CD4-positive, alpha-beta T cell treated with Interleukin-12 subunit alpha and Interleukin-12 subunit beta, for 1 hour (primary cell): Measurements from ENCODE around the gene RREB1.

Experiments used
- DNase-seq: peaks from one replicate; pipeline ENCODE4 v3.0.0-alpha.2; 2020

The RREB1 gene

GRCh38 chr6:7165002-7165889 lies 57.5 kb downstream of the RREB1 start:
- no peak for DNase-seq

- DNase-seq, result no peak
Measured at GRCh38 chr6:7165890-7166267, 58.1 kb downstream of the RREB1 start.

- no peak for DNase-seq
Measured at GRCh38 chr6:7166410-7167293, 58.9 kb downstream of the RREB1 start.

- DNase-seq, result no peak
Measured at GRCh38 chr6:7169296-7169721, 61.5 kb downstream of the RREB1 start.

DNA sequence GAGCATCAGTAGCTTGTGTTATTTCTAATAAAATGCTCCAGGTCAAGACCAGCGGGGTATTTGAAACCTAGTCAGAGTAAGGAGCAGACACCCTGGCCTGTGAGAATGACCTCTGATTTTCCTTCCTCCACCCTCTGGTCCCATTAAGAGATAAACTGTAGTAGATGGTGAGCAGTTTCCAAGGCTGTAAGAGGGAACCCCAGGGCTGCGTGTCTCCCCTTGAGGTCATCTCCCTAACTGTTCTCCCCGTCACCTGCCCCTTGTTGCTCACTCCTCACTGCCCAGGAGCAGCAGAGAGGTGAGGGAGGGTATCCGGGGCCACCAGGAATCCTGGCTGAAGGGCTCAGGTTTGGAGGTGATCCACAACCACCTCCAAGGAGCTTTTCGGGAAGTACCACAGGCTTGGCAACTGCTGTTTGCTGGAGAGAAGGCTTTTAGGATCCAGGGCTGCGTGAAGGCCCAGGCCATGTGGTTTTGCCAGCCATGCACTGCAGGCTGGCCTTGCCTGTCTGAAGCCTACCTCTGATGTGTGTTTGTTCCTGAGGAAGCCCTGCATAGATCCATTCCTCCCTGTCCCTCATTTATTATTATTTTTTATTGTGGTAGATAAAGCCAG lies 62.5 kb downstream of the RREB1 start:
- no peak for DNase-seq

DNA sequence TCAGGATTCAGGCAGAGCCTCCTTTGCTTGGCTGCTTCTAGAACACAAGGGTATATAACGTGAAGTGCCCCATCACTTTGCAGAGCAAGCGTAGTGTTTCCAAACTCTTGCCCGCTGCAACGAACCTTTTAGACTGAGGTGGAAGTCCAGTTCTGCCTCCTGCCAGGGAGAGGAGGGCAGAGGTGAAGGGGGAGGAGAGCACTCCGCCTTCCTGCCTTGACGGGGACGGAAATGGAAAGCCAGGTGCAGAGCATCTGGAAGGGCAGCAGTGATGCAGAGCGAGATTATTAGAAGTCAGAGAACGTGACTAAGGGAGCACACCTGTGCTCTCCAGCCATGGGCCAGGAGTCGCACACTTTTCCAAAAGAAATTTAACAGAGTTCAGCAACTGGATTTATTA lies 63.4 kb downstream of the RREB1 start:
- DNase-seq, result no peak

GRCh38 chr6:7171733-7172132 lies 64.0 kb downstream of the RREB1 start:
- no peak for DNase-seq

DNA sequence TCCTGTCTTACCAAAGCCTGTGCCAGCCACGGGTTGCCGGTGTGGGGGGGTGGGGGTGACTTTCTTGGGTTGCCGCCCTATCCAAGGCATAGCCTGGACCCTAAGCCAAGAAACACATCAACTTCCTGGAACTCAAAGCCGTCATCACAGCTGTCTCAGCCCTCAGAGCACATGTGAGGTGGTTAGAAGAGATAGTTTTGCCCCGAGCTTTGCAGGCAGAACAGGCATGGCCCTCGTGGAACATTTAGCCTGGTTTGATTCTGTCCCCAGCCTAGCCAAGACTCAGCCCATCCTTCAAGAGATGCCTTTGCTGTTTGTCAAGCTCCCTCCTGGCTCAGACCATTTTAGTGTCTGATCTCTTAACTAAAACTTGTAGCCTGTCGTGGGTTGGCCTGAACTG lies 64.9 kb downstream of the RREB1 start:
- no peak for DNase-seq

- DNase-seq, result no peak
Measured at GRCh38 chr6:7173843-7174503, 66.2 kb downstream of the RREB1 start.

DNA sequence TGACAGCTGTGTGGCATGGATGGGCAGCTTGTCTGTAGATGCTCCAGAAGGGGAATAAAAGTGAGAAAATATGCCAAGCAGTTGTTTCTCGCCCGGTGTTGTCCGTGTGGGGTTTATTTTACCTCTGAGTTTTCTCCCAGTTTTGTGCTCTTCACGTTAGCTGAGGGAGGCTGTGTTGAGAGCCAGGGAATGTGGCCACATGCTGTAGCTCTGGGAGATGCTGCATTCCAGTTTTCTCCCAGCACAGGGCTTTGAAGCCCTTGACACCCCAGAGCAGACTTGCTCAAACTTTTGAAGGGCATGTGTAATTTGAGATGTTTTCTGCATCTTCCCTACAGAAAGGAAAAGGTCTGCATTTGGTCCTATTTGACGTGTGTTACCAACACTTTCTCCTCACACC lies 67.7 kb downstream of the RREB1 start:
- DNase-seq, result no peak

GRCh38 chr6:7176208-7176607 lies 68.4 kb downstream of the RREB1 start:
- DNase-seq, result no peak

GRCh38 chr6:7178280-7178679 lies 70.5 kb downstream of the RREB1 start:
- no peak for DNase-seq

DNA sequence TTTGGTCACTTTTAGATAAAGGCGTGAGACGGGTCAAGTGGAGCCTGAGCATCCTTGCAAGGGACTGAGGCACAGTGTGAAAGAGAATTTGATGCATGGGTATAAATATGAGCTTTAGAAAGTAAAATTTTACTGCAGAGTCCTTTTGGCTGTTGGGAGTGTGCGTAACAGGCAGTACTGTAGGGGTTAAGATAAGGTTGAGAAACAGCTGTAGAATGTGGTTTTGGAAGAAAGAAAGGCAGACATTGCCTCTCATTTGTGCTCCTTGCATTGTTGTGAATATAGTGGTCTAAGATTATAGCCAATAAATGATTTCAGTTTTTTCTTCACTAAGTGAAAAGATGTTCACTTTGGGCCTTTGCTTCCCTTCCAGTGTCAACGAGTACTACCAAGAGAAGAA lies 73.0 kb downstream of the RREB1 start:
- DNase-seq, result no peak

- no peak for DNase-seq
Measured at GRCh38 chr6:7183707-7184106, 75.9 kb downstream of the RREB1 start.

DNA sequence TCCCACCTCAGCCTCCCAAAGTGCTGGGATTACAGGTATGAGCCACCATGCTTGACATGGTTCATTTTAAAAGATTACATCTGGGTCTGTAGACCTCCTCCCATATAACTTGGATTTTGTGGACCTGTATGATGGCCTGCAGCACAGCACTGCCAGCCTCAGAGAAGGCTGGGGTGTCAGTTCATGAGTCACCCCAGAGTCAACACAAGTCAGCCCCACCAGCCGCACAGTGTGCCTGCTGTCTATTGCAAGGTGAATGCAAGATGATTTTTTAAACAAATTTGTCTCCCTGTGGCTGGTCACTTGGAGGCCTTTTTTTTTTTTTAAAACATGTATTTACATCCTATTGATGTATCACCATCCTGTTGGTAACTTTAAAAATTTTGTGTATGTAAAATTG lies 76.7 kb downstream of the RREB1 start:
- DNase-seq, result no peak

- DNase-seq, result no peak
Measured at GRCh38 chr6:7185561-7185960, 77.8 kb downstream of the RREB1 start.

GRCh38 chr6:7188492-7188891 lies 80.7 kb downstream of the RREB1 start:
- no peak for DNase-seq

DNA sequence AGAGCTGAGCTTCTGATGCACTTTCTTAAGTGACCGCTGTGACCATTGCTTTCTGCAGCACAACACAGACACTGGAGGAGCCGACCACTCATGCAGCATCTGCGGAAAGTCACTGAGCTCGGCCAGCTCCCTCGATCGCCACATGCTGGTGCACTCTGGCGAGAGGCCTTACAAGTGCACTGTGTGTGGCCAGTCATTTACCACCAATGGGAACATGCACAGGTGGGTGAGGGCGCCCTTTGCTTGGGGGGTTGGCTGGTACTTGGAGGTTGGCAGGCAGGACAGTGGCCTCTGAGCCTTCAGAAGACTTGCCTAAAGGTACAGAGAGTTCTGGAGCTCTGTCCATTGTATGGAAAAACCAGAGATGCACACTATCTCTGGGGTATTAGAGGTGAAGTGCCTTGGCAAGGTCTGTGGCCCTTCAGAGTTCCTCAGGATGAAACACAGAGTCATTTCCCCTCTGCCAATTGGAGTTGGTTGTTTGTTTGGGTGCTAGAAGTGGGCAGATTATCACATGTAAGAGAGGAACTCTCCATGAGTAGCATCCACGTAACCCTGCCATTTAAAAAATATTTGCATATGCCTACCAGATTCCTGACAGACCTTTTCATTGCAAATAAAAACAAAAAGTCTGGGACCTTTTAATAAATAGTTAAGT lies 81.5 kb downstream of the RREB1 start:
- no peak for DNase-seq

- DNase-seq, result no peak
Measured at GRCh38 chr6:7190791-7191190, 83.0 kb downstream of the RREB1 start.

- no peak for DNase-seq
Measured at GRCh38 chr6:7193122-7193521, 85.4 kb downstream of the RREB1 start.

DNA sequence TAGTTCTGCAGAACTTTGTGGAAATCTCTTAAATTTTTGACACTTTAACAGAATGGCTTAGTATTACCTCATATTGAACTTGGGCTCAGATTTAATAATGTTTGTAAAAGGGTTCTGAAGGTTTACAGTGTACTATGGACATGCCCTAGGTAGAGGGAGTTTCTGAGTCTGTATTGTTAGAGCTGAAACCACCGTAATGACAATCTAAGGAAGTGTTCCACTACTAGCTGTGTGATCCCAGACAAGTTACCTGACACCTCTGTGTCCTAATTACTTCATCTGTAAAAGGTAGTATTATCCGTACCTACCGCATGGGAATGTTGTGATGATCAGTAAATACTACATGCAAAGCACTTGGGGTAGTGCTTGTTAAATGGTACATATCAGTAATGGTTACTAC lies 86.9 kb downstream of the RREB1 start:
- no peak for DNase-seq

DNA sequence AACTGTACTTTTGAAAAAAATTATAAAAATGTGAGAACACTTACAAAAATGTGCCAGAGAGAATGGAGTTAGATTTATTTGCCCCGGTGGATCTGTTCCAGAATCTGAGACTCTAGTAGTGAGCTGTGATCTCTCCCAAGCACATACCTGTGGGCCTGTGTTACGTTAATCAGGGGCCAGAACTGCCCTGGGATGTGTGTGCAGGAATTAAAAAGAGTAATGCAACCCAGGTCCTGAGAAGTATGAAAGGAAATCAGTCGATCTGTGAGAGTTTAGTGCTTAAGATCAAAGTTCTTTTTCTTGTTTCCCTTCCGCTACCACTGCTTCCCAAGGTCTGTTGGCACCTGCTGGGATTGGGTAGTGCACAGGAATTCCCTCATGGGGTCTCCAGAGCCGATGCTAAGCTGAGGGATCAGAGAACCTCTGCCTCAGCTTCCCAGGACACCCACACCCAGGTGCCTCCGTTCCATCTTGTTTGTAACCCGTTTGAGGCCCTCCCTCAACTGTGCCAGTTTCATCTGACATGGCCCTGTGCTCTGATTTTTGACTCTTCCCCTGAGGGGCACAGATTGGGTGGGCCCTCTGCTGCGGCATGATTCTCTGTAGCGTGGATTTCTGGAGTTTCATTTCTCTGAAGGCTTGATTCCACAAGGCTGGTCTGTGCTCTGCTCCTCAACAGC lies 87.7 kb downstream of the RREB1 start:
- no peak for DNase-seq
